CD4-positive, alpha-beta T cell (primary cell): Measurements from ENCODE around the gene RAPGEF4. TPM values are rescaled to one million over a fixed set of nuclear protein-coding genes. Genes with fewer than 3 reads are reported as not detected.
"Not testable (repeated sequence)": the region's sequence is repeated elsewhere in the genome, so short reads cannot be mapped to it uniquely, and the experiment has no call there.

Experiments used
- ATAC-seq: fragments of 200-7000 bp; cut with Tn5 transposase; one replicate; pipeline ENCODE4 v1.10.0; 2022; ENCODE audit warnings: mild to moderate bottlenecking; ENCODE audit not compliant: poor library complexity
- CTCF ChIA-PET: fragments of 350-600 bp; sonication (Branson Sonifier 250); formaldehyde crosslinking; loops from one replicate; lab custom pipeline; 2021; ENCODE audit warnings: antibody characterized with exemption, inconsistent platforms; lab: Charles Lee
- POLR2A ChIA-PET: fragments of 350-600 bp; sonication (Branson Sonifier 250); formaldehyde crosslinking; loops from one replicate; lab custom pipeline; 2021; ENCODE audit warnings: antibody characterized with exemption, inconsistent platforms; lab: Charles Lee
- DNase-seq, 14 experiments: peaks; one replicate each; pipeline ENCODE4 v3.0.0-alpha.2; 2013 to 2020; ENCODE audit warnings: mixed read lengths in 2 of 14
- H3K27ac ChIP-seq, 2 donors: one replicate each; pipeline versions ENCODE4 v1.5.1 to v1.7.0; 2013; ENCODE audit warnings: low read length in 2 of 2, low read depth in 1 of 2, mild to moderate bottlenecking in 1 of 2
- H3K27me3 ChIP-seq, 2 experiments: 1 replicate in 1 of 2; 2 replicates in 1 of 2; pipeline versions ENCODE4 v1.6.1 to v1.7.0; 2013; ENCODE audit warnings: low read length in 2 of 2, control low read depth in 1 of 2, mild to moderate bottlenecking in 1 of 2, moderate library complexity in 1 of 2; ENCODE audit not compliant: insufficient read depth in 2 of 2, control insufficient read depth in 1 of 2
- H3K36me3 ChIP-seq: one replicate; pipeline ENCODE4 v1.6.1; 2013; ENCODE audit warnings: low read length, control low read depth; ENCODE audit not compliant: insufficient read depth
- H3K4me1 ChIP-seq: one replicate; pipeline ENCODE4 v1.6.1; 2013; ENCODE audit warnings: low read length, control low read depth; ENCODE audit not compliant: insufficient read depth
- H3K4me3 ChIP-seq: one replicate; pipeline ENCODE4 v1.5.1; 2013; ENCODE audit warnings: mild to moderate bottlenecking, low read length, moderate library complexity
- H3K9me3 ChIP-seq, 2 experiments: 1 replicate in 1 of 2; 2 replicates in 1 of 2; pipeline versions ENCODE4 v1.6.1 to v1.7.0; 2013; ENCODE audit warnings: low read length in 2 of 2, mild to moderate bottlenecking in 2 of 2, control low read depth in 1 of 2, moderate library complexity in 1 of 2; ENCODE audit not compliant: control insufficient read depth in 1 of 2, insufficient read depth in 1 of 2
- H3K27ac Mint-ChIP-seq: one replicate; pipeline ENCODE4 v1.8.0; 2020; ENCODE audit warnings: mixed read lengths
- H3K27me3 Mint-ChIP-seq: one replicate; pipeline ENCODE4 v1.8.0; 2021; ENCODE audit warnings: mixed read lengths
- H3K36me3 Mint-ChIP-seq: one replicate; pipeline ENCODE4 v1.8.0; 2021; ENCODE audit warnings: low read depth, mixed read lengths
- H3K4me1 Mint-ChIP-seq: one replicate; pipeline ENCODE4 v1.8.0; 2021; ENCODE audit warnings: low read depth, mixed read lengths
- H3K4me3 Mint-ChIP-seq: one replicate; pipeline ENCODE4 v1.8.0; 2020; ENCODE audit warnings: mild to moderate bottlenecking, mixed read lengths
- H3K9me3 Mint-ChIP-seq: one replicate; pipeline ENCODE4 v1.8.0; 2020; ENCODE audit warnings: mixed read lengths
- intact Hi-C, 2 experiments: fragments of 100-400 bp; cut with DNase I in 1 of 2; cut with micrococcal nuclease in 1 of 2; formaldehyde crosslinking; loops; one replicate each; pipeline versions ENCODE4 v1.15.1 to v1.9.0; 2023 to 2025; cut with DNase I, micrococcal nuclease
- total RNA-seq, 174 experiments: library from RNA in 2 of 174; stranded (reverse) in 2 of 174; gene quantifications; one replicate each; pipeline ENCODE4 v1.2.3 and lab custom pipeline; 2021 to 2026
- TF ChIP-seq, protein P1 (sequence below): fragments of 200-600 bp; IDR thresholded peaks from one replicate; pipeline ENCODE4 v1.8.0; 2022; ENCODE audit warnings: antibody characterized with exemption, mild to moderate bottlenecking

Gene RAPGEF4
- total RNA-seq, 2 experiments from 2014 or later, result 0.69 to 0.73 TPM

DNA sequence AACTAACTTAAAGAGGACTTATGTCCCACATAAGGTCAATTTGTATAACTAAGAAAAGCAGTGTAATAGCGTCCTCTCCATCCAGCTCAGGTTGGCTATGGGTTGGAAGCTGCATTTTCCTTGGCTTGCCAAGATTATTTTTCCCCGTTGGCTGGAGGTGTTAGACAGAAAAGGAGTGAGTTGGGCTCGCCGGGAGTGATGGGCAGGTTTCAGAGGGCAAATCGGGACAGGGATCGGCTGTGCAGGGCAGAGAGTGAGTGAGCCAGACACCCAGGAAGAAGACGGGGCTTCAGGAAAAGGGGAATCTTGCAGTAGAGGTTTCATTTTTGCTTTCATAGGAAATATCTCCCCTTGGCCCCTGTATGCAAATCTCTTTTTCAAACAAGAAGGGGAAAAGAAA is 298.5 kb downstream of the RAPGEF4 start:
- CTCF ChIA-PET, result no interaction called here
- POLR2A ChIA-PET, result no interaction called here
- Histone ChIP-seq H3K27ac (no peak overlapping the region), H3K4me3 (no peak overlapping the region), H3K27me3 (no peaks in the 10 kb centered on the region), H3K36me3 (no peaks in the 10 kb centered on the region), H3K4me1 (no peaks in the 10 kb centered on the region), H3K9me3 (no peaks in the 10 kb centered on the region)
- Mint-ChIP-seq H3K9me3 (no peaks in the 10 kb centered on the region), H3K4me3 (no peak overlapping the region), H3K27me3 (no peaks in the 10 kb centered on the region), H3K4me1 (no peaks in the 10 kb centered on the region), H3K27ac (no peak overlapping the region), H3K36me3 (no peaks in the 10 kb centered on the region)
- DNase-seq (no peak), ATAC-seq (no peak)
- intact Hi-C loops, result no loop called here
- TF ChIP-seq, protein P1, sequence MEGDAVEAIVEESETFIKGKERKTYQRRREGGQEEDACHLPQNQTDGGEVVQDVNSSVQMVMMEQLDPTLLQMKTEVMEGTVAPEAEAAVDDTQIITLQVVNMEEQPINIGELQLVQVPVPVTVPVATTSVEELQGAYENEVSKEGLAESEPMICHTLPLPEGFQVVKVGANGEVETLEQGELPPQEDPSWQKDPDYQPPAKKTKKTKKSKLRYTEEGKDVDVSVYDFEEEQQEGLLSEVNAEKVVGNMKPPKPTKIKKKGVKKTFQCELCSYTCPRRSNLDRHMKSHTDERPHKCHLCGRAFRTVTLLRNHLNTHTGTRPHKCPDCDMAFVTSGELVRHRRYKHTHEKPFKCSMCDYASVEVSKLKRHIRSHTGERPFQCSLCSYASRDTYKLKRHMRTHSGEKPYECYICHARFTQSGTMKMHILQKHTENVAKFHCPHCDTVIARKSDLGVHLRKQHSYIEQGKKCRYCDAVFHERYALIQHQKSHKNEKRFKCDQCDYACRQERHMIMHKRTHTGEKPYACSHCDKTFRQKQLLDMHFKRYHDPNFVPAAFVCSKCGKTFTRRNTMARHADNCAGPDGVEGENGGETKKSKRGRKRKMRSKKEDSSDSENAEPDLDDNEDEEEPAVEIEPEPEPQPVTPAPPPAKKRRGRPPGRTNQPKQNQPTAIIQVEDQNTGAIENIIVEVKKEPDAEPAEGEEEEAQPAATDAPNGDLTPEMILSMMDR, result no peak

DNA sequence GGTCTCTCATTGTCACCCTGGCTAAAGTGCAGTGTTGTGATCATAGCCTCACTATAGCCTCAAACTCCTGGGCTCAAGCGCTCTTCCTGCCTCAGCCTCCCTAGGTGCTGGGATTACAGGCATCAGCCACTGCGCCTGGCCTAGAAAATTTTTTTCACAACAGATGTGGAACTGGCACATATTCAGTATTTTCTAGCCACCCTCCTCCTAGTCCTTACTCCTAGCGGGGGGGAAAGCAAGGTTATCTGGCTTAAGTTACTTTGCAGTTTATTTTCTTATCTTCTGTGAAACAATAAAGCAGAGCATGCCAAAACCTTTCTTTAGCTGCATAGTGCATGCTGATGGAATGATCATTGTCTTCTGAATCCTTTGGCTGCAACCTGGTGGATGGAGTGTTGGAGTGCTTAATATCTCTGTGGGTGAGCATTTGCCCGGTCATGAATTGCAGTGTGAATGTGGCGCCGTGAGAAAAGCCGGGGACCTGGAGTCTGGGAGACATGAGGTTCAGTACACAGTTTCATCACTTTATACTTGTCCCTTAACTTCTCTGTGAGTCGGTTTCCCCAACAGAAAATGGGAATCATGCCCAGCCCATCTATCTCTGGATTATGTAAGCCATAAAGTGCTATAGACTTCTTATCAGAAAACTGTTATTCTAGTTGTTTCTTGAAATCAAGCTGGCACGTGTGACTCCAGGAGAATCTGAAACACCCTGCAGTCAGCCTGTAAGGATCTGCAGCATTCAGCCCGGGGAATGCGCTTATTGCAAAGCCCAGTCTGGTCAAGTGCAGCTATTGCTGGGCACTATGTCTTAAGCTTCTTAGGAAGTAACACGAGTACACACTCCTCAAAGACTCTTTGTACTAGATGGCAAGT is 301.8 kb downstream of the RAPGEF4 start:
- H3K27me3 ChIP-seq, result no peaks in the 10 kb centered on the region
- Mint-ChIP-seq H3K4me1 (no peaks in the 10 kb centered on the region), H3K27ac (no peak overlapping the region), H3K27me3 (no peaks in the 10 kb centered on the region), H3K4me3 (no peak overlapping the region), H3K36me3 (no peaks in the 10 kb centered on the region), H3K9me3 (no peaks in the 10 kb centered on the region)
- no peaks in the 10 kb centered on the region for H3K4me1 ChIP-seq
- no peak overlapping the region for H3K4me3 ChIP-seq
- intact Hi-C loops, result no loop called here
- no peak for DNase-seq
- ChIA-PET POLR2A (no interaction called here), CTCF (no interaction called here)
- H3K9me3 ChIP-seq, result no peaks in the 10 kb centered on the region
- TF ChIP-seq, protein P1, result no peak
- H3K27ac ChIP-seq, result no peak overlapping the region
- H3K36me3 ChIP-seq, result no peaks in the 10 kb centered on the region
- no peak for ATAC-seq

DNA sequence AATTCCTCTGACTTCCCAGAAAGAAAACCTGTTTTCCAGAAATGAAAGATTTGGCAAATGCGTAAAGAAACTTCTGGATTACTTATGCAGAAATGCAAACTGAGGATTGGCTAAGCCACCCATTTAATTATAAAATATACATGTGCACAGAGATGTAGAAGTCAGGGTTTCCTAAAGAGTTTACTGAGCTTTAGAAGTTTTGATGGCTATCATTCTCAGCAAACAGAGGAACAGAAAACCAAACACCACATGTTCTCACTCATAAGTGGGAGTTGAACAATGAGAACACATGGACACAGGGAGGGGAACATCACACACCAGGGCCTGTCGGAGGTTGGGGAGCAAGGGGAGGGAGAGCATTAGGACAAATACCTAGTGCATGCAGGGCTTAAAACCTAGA is 302.6 kb downstream of the RAPGEF4 start:
- H3K36me3 Mint-ChIP-seq, H3K27ac Mint-ChIP-seq, H3K27me3 Mint-ChIP-seq, H3K27ac ChIP-seq, intact Hi-C loops, H3K4me1 Mint-ChIP-seq, DNase-seq, CTCF ChIA-PET, H3K4me3 Mint-ChIP-seq, H3K36me3 ChIP-seq, H3K4me3 ChIP-seq, POLR2A ChIA-PET, H3K4me1 ChIP-seq, H3K9me3 ChIP-seq, H3K27me3 ChIP-seq, ATAC-seq, H3K9me3 Mint-ChIP-seq: not testable (repeated sequence)

DNA sequence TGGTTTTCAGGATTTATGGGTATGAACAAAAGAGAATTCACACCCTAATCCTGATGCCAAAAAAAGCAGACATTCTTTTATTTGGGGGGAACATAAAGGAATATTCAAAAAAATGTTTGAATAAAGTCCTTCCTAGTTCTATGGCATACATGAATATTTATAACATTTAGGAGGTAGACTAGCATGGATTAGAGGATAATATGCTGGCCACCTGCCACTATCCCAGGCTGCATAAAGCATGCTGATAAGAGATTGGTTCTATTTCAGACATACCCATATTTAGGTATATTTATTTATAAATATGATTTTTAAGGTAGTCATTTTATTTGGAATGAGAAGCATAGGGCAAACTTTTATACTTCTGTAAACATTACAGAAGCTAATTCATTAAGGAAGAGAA is 305.1 kb downstream of the RAPGEF4 start:
- no peaks in the 10 kb centered on the region for H3K9me3 ChIP-seq
- intact Hi-C loops, result no loop called here
- no peak overlapping the region for H3K27ac ChIP-seq
- Mint-ChIP-seq H3K9me3 (no peaks in the 10 kb centered on the region), H3K27ac (no peak overlapping the region), H3K4me1 (no peaks in the 10 kb centered on the region), H3K4me3 (no peak overlapping the region), H3K27me3 (no peaks in the 10 kb centered on the region), H3K36me3 (no peaks in the 10 kb centered on the region)
- ChIA-PET POLR2A (no interaction called here), CTCF (no interaction called here)
- H3K27me3 ChIP-seq, result no peaks in the 10 kb centered on the region
- TF ChIP-seq, protein P1, result no peak
- no peaks in the 10 kb centered on the region for H3K4me1 ChIP-seq
- no peak overlapping the region for H3K4me3 ChIP-seq
- ATAC-seq (no peak), DNase-seq (no peak)
- H3K36me3 ChIP-seq, result no peaks in the 10 kb centered on the region
